Cerebellar nuclear complex (tissue), 1 donor: Measurements from ENCODE around the gene FGA.
"Not testable (repeated sequence)": the region's sequence is repeated elsewhere in the genome, so short reads cannot be mapped to it uniquely, and the experiment has no call there.

Experiments used
- DNase-seq, 2 experiments: peaks; one replicate each; lab custom pipeline; 2025; lab: John Stamatoyannopoulos, UW

The FGA gene

GRCh38 chr4:154606728-154607723, 16.5 kb upstream of the FGA start:
- no peak for DNase-seq

GRCh38 chr4:154604696-154605200, 14.2 kb upstream of the FGA start:
- no peak for DNase-seq

DNA sequence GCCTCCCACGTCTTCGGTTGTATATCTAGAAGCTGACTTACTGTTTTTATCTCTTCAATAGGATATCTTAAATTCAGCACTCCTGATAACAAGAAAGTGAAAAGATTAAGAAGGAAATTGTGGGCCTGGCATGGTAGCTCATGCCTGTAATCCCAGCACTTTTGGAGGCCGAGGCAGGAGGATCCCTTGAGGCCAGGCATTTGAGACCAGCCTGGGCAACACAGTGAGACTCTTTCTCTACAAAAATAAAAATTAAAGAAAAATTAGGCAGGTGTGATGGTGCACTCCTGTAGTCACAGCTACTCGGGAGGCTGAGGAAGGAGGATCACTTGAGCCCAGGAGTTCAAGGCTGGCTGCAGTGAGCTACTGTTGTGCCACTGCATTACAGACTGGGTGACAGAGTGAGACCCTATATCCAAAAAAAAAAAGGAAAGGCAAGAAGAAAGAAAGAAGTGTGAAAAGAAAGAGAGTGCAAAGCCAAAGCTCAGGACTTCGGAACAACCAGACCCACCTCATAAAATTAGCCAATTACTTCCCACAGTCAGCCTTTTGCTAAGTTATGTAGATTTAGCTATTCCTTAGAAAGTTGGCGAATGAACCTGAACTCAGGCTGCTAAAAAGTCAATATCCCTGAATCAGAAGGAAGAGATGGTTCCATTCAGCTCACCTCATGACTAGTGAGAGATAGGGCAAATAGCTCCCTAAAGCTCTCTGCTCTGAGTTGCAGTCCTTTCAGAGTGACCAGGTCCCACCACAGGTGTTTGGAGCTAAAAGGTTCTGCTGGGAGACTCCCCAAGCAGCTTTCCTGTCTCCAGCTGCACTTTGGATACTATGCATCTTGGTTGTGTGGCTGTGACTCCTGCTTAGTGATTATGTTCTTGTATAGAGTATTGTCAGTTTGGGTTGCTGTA, 12.7 kb upstream of the FGA start:
- DNase-seq: no peak

GRCh38 chr4:154602404-154603020, 12.0 kb upstream of the FGA start:
- no peak for DNase-seq

GRCh38 chr4:154597798-154598774, 7.5 kb upstream of the FGA start:
- DNase-seq: no peak

DNA sequence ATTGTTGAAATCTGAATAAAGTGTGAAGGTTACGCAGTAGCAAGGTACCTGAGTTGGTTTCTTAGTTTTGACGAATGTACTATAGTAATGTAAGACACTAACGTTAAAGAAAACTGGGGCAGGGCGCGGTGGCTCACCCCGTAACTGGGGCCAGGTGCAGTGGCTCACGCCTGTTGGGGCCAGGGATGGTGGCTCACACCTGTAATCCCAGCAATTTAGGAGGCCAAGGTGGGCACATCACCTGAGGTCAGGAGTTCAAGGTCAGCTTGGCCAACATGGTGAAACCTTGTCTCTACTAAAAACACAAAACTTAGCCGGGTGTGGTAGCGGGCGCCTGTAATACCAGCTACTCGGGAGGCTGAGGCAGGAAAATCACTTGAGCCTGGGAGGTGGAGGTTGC, 6.7 kb upstream of the FGA start:
- DNase-seq: not testable (repeated sequence)

GRCh38 chr4:154595807-154596206, 5.3 kb upstream of the FGA start:
- no peak for DNase-seq

DNA sequence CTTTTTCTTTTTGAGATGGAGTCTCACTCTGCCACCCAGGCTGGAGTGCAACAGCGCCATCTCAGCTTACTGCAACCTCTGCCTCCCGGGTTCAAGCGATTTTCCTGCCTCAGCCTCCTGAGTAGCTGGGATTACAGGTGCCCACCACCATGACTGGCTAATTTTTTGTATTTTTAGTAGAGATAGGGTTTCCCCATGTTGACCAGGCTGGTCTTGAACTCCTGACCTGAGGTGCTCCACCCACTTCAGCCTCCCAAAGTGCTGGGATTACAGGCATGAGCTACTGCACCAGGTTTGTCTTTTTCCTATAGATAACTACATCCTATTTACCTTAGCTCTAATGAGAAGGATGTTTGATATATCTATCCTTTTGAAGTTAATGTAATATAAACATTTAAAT, 3.8 kb upstream of the FGA start:
- not testable (repeated sequence) for DNase-seq

DNA sequence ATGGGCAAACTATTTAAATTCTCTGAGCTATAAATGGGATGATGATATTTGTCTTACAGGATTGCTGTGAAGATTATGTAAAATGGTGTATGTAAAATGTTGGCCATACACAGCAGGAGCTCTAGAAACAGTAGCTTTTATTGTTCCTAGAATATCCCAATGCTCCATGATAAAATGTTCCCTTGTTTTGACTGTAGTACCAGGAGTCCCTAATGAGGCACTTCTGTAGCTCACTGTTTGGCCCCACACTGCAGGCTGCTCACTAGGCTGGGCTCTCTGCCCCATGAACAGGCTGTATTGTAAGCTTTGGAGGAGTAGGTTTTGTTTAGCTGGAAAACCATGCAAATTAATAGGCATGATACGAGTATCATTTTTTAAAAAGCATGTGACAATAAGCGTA, 3.3 kb upstream of the FGA start:
- no peak for DNase-seq

DNA sequence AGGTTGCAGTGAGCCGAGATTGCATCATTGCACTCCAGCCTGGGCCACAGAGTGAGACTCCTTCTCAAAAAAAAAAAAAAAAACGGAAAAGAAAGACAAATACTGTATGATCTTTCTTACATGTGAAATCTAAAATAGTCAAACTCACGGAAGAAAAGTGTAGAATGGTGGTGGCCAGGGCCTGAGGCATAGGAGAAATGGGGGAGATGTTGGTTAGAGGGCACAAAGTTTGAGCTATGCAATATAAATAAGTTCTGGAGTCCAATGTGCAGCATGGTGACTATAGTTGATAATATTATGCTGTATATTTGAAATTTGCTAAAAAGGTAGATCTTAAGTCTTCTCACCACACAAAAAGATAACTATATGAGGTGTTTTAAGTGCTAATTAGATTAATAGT, 1.3 kb upstream of the FGA start:
- DNase-seq: no peak

DNA sequence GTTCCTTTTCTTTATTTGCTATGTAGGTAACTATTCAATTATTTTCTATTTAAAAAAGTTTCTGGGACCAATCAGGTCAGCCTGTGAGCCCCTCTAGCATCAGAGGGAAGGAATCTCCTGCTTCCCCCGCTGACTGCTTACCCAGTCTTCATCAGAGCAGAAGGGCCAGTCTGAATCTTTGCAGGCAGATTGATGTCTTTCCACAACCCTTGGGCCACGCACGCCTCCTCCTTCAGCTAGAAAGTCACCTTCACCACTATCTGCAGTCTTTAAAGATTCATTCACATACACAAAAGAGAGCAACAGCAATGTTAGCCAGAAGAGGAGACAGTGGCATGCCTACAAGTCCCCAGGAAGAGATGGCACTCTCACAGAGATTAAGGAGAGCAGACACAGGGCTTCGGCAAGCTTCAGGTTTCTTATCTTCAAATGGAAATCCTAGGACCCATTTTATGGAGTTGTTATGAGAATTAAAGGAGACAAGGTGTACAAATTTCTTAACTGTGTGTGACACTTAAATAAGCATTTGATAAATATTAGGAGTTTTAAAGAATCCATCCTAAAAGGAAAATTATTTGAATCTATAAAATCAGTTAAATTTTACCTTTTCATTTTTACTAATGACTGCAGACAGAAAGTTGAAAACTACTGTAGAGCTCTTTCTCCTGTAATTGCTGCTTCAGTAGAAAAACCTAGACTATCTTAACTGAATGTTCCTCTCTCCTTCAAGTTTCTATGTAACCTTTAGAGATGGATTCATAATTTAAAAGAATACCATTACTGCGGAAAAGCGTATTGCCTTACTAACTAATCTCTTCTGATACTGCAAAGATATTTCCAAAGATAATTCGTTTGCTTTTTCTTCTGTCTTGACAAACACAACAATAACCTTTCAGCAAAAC, 995 bp downstream of the FGA start:
- DNase-seq: no peak

DNA sequence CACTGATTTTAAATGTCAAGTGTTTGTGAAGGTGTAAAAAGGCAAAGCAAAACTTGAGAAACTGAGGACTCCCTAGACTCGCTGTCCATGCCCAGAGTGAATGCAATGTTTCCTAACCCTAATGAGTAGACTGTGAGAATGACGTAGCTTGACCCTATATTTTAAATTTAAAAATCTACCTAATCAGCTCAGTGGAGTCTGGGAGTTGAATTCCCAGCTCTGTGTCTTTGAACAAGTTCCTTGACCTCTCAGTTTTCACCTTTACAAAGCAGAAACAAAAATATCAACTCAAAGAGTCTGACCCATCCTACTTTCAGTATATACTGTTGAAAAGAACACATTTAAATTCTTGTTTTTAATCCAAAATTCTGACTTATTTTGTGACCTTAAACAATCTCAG, 2.3 kb downstream of the FGA start:
- DNase-seq: no peak

DNA sequence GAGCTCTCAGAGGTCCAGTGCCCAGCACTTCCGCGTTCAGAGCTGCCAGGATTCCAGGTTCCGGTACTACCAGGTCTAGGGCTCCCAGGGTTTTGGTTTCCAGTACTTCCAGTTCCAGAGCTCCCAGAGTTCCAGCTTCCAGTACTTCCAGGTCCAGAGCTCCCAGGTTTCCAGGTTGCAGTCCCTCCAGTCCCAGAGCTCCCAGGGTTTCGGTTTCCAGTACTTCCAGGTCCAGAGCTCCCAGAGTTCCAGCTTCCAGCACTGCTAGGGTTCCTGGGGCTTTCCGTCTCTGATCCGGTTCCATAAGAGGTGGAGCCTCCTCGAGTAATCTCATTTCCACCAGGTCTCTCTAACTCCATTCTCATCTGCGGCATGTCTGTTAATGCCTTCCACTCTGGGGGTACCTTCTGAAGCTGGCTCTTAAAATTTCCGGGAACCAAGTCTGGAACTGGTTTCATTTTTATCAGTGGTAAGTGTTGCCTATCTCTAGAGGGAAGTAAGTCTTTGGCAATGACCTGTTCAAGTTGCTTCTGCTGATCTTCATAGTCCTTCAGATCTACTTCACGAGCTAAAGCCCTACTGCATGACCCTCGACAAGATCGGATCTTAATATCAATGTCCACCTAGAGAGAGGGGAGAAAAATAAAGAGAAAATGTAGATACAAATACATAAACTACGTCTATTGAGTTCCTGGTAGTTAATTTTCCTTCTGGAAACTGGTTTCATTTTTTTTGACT, 4.1 kb downstream of the FGA start:
- no peak for DNase-seq

DNA sequence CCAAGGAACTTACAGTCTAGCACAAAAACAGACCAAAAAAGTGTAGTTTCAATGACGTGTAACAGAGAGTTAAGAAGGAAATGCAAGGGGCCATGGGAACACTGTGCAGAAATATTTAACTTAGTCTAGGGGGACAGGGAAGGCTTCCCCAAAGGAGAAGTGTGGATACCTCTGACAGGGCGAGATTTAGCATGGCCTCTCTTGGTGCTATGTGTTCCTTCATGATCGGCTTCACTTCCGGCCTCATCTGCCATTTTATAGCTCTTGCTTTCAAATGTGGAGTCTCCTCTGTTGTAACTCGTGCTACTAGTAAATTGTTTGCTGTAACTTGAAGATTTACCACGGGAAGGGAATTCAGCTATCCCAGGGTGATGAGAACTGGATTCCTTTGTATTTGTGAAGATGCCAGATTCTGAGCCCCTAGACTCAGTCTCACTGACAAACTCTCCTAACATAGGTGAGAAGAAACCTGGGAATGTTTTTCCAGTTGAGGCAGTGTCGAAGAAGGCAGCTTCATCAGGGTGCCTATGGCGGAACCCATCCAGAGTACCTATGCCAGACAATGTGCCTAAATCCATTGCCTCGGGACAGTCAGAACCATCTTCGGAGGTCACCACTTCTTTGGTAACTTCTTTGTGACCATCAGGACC, 5.0 kb downstream of the FGA start:
- DNase-seq: no peak

- no peak for DNase-seq
These were observed 6.3 kb downstream of the FGA start for GRCh38 chr4:154584259-154584658.

DNA sequence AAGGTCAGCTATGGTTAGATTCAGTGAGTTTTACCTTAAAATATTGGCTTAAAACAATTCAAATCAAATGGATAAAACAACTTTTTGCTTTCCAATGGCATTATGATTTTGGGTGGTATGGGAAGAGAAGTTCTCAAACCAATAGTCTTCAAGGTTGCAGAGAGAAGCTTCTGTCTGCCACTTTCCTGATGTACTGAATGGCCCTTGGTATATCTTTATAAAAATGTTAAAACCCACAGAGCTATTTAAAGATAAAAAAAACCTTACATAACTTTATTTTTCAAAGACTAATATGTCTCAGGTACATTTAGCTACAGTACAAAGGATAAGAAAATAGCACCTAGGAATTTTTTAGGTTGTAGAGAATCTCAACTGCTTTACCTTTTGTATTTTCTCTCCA, 6.9 kb downstream of the FGA start:
- no peak for DNase-seq

DNA sequence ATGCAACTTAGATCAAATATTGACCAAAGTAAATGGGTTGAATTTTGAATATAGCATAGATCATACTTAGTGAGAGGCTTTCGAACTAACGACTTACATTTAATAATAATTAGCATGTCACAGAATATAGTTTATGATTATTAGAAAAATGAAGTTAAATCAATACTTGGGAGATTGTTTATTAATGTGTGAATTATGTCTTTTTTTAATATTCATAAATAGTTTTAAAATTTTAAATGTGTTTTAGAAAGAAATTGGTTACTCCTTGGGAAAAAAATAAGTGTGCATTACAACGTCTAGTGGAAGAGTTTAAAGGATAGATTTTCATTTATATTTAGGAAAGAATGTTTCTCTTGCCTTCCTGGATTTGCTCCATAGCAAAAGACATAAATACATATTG, 7.3 kb downstream of the FGA start:
- no peak for DNase-seq

GRCh38 chr4:154582723-154583122, 7.8 kb downstream of the FGA start:
- no peak for DNase-seq

DNA sequence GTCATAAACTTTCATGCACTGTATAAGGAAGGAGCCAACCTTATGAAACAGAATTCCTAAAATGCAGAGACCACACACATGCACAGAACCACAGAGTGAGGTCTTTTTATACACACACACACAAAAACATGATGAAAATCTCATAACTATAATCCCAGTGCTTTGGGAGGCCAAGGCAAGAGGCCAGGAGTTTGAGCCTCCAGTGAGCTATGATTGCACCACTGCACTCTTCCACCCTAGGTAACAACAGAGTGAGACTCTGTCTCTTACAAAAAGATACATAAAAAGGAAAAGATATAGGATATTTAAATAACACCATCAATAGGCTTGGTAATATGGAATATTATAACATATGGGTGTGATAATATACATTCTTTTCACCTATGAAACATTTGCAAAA, 10.6 kb downstream of the FGA start:
- DNase-seq: no peak
